GM12891 (cell line): ENCODE data around the gene LORICRIN.

Experiments used
- DNase-seq: peaks from one replicate; pipeline ENCODE4 v3.0.0; 2011; ENCODE audit warnings: low spot score; ENCODE audit not compliant: insufficient read length
- FAIRE-seq: peaks from 2 replicates; lab custom pipeline; 2011; peaks lifted over from hg19 to GRCh38; lab: Jason Lieb, UNC
- PAX5 ChIP-seq: IDR thresholded peaks from 2 replicates; pipeline ENCODE4 v1.6.1; 2011; ENCODE audit warnings: low read length, moderate library complexity, mild to moderate bottlenecking; ENCODE audit not compliant: insufficient read depth, severe bottlenecking
- POLR2A ChIP-seq: IDR thresholded peaks from 2 replicates; pipeline ENCODE4 v1.6.1; 2011; ENCODE audit warnings: low read depth, low read length, control low read depth
- POLR2AphosphoS5 ChIP-seq: IDR thresholded peaks from 2 replicates; pipeline ENCODE4 v1.6.1; 2011; ENCODE audit warnings: low read depth, low read length, control low read depth
- POU2F2 ChIP-seq: IDR thresholded peaks from 2 replicates; pipeline ENCODE4 v1.6.1; 2011; ENCODE audit warnings: low read depth, mild to moderate bottlenecking, control low read depth, low read length, moderate library complexity
- SPI1 ChIP-seq: IDR thresholded peaks from 2 replicates; pipeline ENCODE4 v1.6.1; 2011; ENCODE audit warnings: low read depth, low read length, control low read depth
- TAF1 ChIP-seq: IDR thresholded peaks from 2 replicates; pipeline ENCODE4 v1.6.1; 2011; ENCODE audit warnings: low read depth, low read length, control low read depth

Gene LORICRIN

DNA sequence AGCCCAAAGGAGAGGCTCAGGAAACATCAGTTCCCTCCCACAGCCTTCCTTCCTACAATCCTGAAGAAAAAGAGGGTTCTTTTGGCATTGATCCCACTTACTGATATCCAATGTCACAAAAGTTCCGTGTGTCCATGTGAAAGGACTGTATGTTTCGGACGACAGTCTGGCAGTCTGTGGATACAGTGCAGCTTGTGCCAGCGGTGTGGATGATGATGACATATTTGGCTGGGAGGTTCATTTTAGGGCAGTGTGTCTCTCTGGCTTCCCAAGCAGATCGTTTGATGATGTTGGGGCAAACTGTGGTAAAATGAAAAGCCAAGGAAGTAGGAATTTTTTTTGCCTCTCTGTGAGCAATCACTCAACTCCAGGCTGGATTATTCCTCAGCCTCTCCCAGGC lies 42.8 kb downstream of the LORICRIN start:
- no peak for TF ChIP-seq TAF1
- no peak for TF ChIP-seq PAX5
- TF ChIP-seq POLR2AphosphoS5, result no peak
- TF ChIP-seq POLR2A, result no peak
- TF ChIP-seq POU2F2, result no peak
- no peak for TF ChIP-seq SPI1
- FAIRE-seq, result no peak
- no peak for DNase-seq

- DNase-seq (no peak), FAIRE-seq (no peak)
- TF ChIP-seq SPI1 (no peak), POU2F2 (no peak), POLR2A (no peak), POLR2AphosphoS5 (no peak)
Observed at GRCh38 chr1:153305682-153306081, 46.2 kb downstream of the LORICRIN start.

DNA sequence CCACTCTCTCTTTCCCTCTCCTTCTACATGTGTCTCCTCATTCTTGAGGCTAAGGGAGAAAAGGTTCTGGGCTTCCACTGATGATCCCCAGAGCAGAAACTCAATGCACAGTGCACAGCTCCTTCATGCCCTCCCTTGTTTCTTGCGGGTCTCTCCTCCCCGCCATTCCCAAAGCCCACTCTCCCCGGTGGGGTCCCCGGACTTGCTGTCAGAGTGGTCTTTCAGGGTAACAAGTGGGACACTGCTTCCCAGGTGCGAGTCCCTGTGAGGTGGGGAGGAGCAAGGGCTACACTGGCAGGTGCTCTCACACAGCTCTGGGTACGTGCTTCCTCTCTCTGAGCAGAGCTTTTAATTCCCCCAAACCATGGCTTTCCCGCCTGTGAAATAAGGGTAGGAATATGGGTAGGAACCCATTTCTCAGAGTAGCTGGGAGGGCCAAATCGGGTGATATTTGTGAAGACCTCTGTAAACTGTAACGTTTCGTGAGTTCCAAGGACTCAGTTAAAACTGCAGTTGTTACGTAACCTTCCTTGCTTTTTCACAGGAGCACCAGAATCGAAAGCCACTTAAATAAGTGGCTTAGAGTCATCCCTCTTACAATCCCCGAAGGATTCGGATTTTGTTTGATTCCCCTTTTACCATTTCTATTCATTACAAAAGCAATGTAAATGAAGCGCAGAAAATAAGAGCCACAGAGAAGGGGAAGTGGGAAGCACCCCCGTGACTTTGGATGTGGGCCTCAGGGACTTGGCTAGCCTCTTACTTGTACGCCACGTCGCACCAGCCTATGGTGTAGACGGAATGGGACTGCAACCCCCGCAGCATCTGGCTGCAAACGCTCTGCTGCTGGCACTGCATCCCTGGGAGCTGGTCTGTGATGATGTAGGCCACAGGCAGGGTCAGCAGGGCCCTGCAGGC lies 47.1 kb downstream of the LORICRIN start:
- DNase-seq (no peak), FAIRE-seq (no peak)
- no peak for TF ChIP-seq POLR2A
- 0 out of 2 replicates have a peak, but pooled peaks have one; percentile 15 for TF ChIP-seq SPI1

- TF ChIP-seq PAX5 (no peak), POU2F2 (no peak), POLR2AphosphoS5 (no peak), TAF1 (no peak), POLR2A (no peak), SPI1 (no peak)
- FAIRE-seq (no peak), DNase-seq (no peak)
Observed at GRCh38 chr1:153307221-153307600, 47.7 kb downstream of the LORICRIN start.

DNA sequence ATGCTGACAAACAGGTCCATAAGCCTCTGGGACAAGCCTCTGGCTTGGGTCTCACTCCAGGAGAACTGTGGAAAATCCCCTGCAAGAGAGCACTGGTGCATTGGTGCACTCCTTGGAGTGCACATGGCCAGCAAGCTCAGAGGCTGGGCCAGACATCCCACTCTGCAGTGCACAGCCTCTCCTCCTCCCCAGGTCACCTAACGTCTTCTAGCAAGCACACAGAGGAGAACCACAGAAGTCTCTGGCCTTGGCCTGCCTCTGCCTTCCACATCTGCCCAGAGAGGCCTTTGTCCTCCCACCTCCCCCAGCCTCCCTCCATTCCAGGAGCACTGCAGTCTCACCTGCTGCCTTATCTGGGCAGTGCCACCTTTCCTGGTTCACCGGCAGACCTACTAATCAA lies 49.1 kb downstream of the LORICRIN start:
- TF ChIP-seq TAF1, result no peak
- no peak for TF ChIP-seq POLR2A
- TF ChIP-seq PAX5, result no peak
- TF ChIP-seq POU2F2, result no peak
- TF ChIP-seq SPI1, result no peak
- no peak for FAIRE-seq
- no peak for DNase-seq

- no peak for DNase-seq
- no peak for FAIRE-seq
- no peak for TF ChIP-seq POU2F2
- no peak for TF ChIP-seq POLR2A
- no peak for TF ChIP-seq PAX5
- TF ChIP-seq TAF1, result no peak
- no peak for TF ChIP-seq SPI1
- no peak for TF ChIP-seq POLR2AphosphoS5
Observed at GRCh38 chr1:153309441-153309840, 50.0 kb downstream of the LORICRIN start.

DNA sequence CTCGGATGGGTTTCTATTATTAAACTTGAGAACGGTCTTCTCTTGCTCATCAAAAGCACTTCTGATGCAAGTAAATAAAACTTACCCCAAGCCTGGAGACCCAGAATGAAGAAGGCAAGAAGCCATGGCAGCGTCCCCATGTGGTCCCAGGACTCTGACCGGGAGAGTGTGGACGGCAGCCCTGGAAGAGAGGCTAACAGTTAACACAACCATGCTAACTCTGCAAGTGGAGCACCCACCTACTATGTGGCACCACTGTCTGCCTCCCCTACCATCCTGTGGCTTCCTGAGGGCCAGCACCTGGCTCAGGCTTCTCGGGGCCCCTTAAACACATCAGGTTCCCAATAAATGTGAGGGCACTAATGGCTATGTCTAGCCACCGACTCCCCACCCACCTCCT lies 51.0 kb downstream of the LORICRIN start:
- DNase-seq (no peak), FAIRE-seq (no peak)
- TF ChIP-seq POLR2AphosphoS5 (no peak), PAX5 (no peak), POU2F2 (no peak), POLR2A (no peak), TAF1 (no peak), SPI1 (no peak)
